Activated CD4-positive, alpha-beta T cell treated with anti-CD3 and anti-CD28 coated beads, Interleukin-2, amount 10 ng/mL, durations not matched to agents 24 days and 14 days (primary cell): Measurements from ENCODE around the gene NKX2-3. TPM values are rescaled to one million over a fixed set of nuclear protein-coding genes. Genes with fewer than 3 reads are reported as not detected.

Experiments used
- DNase-seq: peaks from one replicate; pipeline ENCODE4 v3.0.0; 2022
- H3K27ac Mint-ChIP-seq: one replicate; pipeline ENCODE4 v1.8.0; 2022; ENCODE audit warnings: mild to moderate bottlenecking, mixed read lengths
- H3K27me3 Mint-ChIP-seq: one replicate; pipeline ENCODE4 v1.8.0; 2022; ENCODE audit warnings: mixed read lengths
- H3K36me3 Mint-ChIP-seq: one replicate; pipeline ENCODE4 v1.8.0; 2022; ENCODE audit warnings: low read depth, mild to moderate bottlenecking, mixed read lengths
- H3K4me1 Mint-ChIP-seq: one replicate; pipeline ENCODE4 v1.8.0; 2021; ENCODE audit warnings: mixed read lengths
- H3K4me3 Mint-ChIP-seq: one replicate; pipeline ENCODE4 v1.8.0; 2022; ENCODE audit warnings: mild to moderate bottlenecking, moderate library complexity, mixed read lengths
- H3K9me3 Mint-ChIP-seq: one replicate; pipeline ENCODE4 v1.8.0; 2021; ENCODE audit warnings: mixed read lengths
- intact Hi-C: fragments of 100-400 bp; cut with micrococcal nuclease; formaldehyde crosslinking; loops from one replicate; pipeline ENCODE4 v1.15.1; 2023
- total RNA-seq: library from RNA; stranded (reverse); gene quantifications from 2 replicates; pipeline ENCODE4 v1.2.3, GENCODE V29; 2022

Gene NKX2-3
- total RNA-seq, 1 donor from 2014 or later = not detected

- no peak for DNase-seq
- H3K4me3 Mint-ChIP-seq = no peak overlapping the region
- H3K9me3 Mint-ChIP-seq = no peaks in the 10 kb centered on the region
- intact Hi-C loops = no loop called here
- H3K4me1 Mint-ChIP-seq = no peaks in the 10 kb centered on the region
- no peak overlapping the region for H3K27ac Mint-ChIP-seq
- peaks cover 28% of the 10 kb centered on the region for H3K27me3 Mint-ChIP-seq
- H3K36me3 Mint-ChIP-seq = no peaks in the 10 kb centered on the region
Observed at GRCh38 chr10:99564361-99564760, 31.6 kb downstream of the NKX2-3 start.

- Mint-ChIP-seq H3K27me3 (peaks cover 24% of the 10 kb centered on the region), H3K27ac (no peak overlapping the region), H3K4me3 (no peak overlapping the region), H3K4me1 (no peaks in the 10 kb centered on the region), H3K36me3 (no peaks in the 10 kb centered on the region), H3K9me3 (no peaks in the 10 kb centered on the region)
- DNase-seq = no peak
- intact Hi-C loops = no loop called here
Observed at GRCh38 chr10:99565166-99565565, 32.4 kb downstream of the NKX2-3 start.

- H3K27ac Mint-ChIP-seq = no peak overlapping the region
- H3K4me3 Mint-ChIP-seq = no peak overlapping the region
- H3K4me1 Mint-ChIP-seq = no peaks in the 10 kb centered on the region
- H3K36me3 Mint-ChIP-seq = no peaks in the 10 kb centered on the region
- DNase-seq = no peak
- H3K27me3 Mint-ChIP-seq = peaks cover 16% of the 10 kb centered on the region
- H3K9me3 Mint-ChIP-seq = no peaks in the 10 kb centered on the region
- intact Hi-C loops = no loop called here
Observed at GRCh38 chr10:99569253-99569939, 36.7 kb downstream of the NKX2-3 start.

- Mint-ChIP-seq H3K27ac (no peak overlapping the region), H3K27me3 (peaks cover 14% of the 10 kb centered on the region), H3K4me3 (no peak overlapping the region), H3K36me3 (no peaks in the 10 kb centered on the region), H3K4me1 (no peaks in the 10 kb centered on the region), H3K9me3 (no peaks in the 10 kb centered on the region)
- intact Hi-C loops = no loop called here
- no peak for DNase-seq
Observed at GRCh38 chr10:99569961-99570360, 37.2 kb downstream of the NKX2-3 start.

GRCh38 chr10:99571816-99572215, 39.1 kb downstream of the NKX2-3 start:
- Mint-ChIP-seq H3K4me3 (no peak overlapping the region), H3K4me1 (no peaks in the 10 kb centered on the region), H3K36me3 (no peaks in the 10 kb centered on the region), H3K27ac (no peak overlapping the region), H3K27me3 (peaks cover 8% of the 10 kb centered on the region), H3K9me3 (no peaks in the 10 kb centered on the region)
- intact Hi-C loops = no loop called here
- no peak for DNase-seq

GRCh38 chr10:99573790-99574189, 41.0 kb downstream of the NKX2-3 start:
- intact Hi-C loops = no loop called here
- DNase-seq = no peak
- no peak overlapping the region for H3K27ac Mint-ChIP-seq
- peaks cover 9% of the 10 kb centered on the region for H3K27me3 Mint-ChIP-seq
- H3K36me3 Mint-ChIP-seq = no peaks in the 10 kb centered on the region
- no peaks in the 10 kb centered on the region for H3K4me1 Mint-ChIP-seq
- H3K9me3 Mint-ChIP-seq = no peaks in the 10 kb centered on the region
- no peak overlapping the region for H3K4me3 Mint-ChIP-seq

GRCh38 chr10:99579971-99580370, 47.2 kb downstream of the NKX2-3 start:
- intact Hi-C loops = no loop called here
- Mint-ChIP-seq H3K27ac (no peak overlapping the region), H3K9me3 (no peaks in the 10 kb centered on the region), H3K27me3 (peaks cover 4% of the 10 kb centered on the region), H3K4me1 (no peaks in the 10 kb centered on the region), H3K4me3 (no peak overlapping the region), H3K36me3 (no peaks in the 10 kb centered on the region)
- DNase-seq = no peak

GRCh38 chr10:99582255-99582770, 49.6 kb downstream of the NKX2-3 start:
- intact Hi-C loops = no loop called here
- H3K4me1 Mint-ChIP-seq = no peaks in the 10 kb centered on the region
- no peaks in the 10 kb centered on the region for H3K36me3 Mint-ChIP-seq
- H3K27ac Mint-ChIP-seq = no peak overlapping the region
- DNase-seq = no peak
- no peaks in the 10 kb centered on the region for H3K9me3 Mint-ChIP-seq
- no peak overlapping the region for H3K4me3 Mint-ChIP-seq
- H3K27me3 Mint-ChIP-seq = peaks cover 6% of the 10 kb centered on the region

GRCh38 chr10:99583687-99584086, 50.9 kb downstream of the NKX2-3 start:
- Mint-ChIP-seq H3K4me3 (no peak overlapping the region), H3K4me1 (no peaks in the 10 kb centered on the region), H3K9me3 (no peaks in the 10 kb centered on the region), H3K27me3 (peaks cover 3% of the 10 kb centered on the region), H3K27ac (no peak overlapping the region), H3K36me3 (no peaks in the 10 kb centered on the region)
- intact Hi-C loops = no loop called here
- no peak for DNase-seq

Other genes starting within 250 kb of the NKX2-3 start
- gene CNNM1, start 203.6 kb upstream of the NKX2-3 start, total RNA-seq = 0.28 and 0.44 TPM in 2 replicates
- 37.2 and 38.0 TPM in 2 replicates for gene GOT1, start 102.3 kb upstream of the NKX2-3 start, total RNA-seq
- 55.8 and 61.2 TPM in 2 replicates for gene SLC25A28, start 87.5 kb downstream of the NKX2-3 start, total RNA-seq
- 8.2 and 8.3 TPM in 2 replicates for gene ENTPD7, start 126.6 kb downstream of the NKX2-3 start, total RNA-seq
- 40.7 and 41.1 TPM in 2 replicates for gene COX15, start 199.2 kb downstream of the NKX2-3 start, total RNA-seq
- 43.1 and 46.8 TPM in 2 replicates for gene CUTC, start 199.3 kb downstream of the NKX2-3 start, total RNA-seq
- gene ABCC2, start 249.7 kb downstream of the NKX2-3 start, total RNA-seq = 0.73 and 1.3 TPM in 2 replicates